PC-9 (cell line): ENCODE results near the gene PCMTD2. TPM values are rescaled to one million over a fixed set of nuclear protein-coding genes. Genes with fewer than 3 reads are reported as not detected.

Source experiments
- BruUV-seq: library from RNA; stranded (reverse); fragments of 400-500 nt; replicated peaks from 2 replicates; lab custom pipeline; 2021; lab: Mats Ljungman, UMichigan
- CTCF ChIA-PET: fragments of 300-600 bp; sonication (Branson Sonifier 250); formaldehyde crosslinking; loops from one replicate; lab custom pipeline; 2022; ENCODE audit warnings: antibody characterized with exemption; lab: Charles Lee
- POLR2A ChIA-PET: fragments of 300-600 bp; sonication (Branson Sonifier 250); formaldehyde crosslinking; loops from one replicate; lab custom pipeline; 2022; ENCODE audit warnings: antibody characterized with exemption; ENCODE audit not compliant: unreplicated experiment; lab: Charles Lee
- DNase-seq, 2 experiments: peaks; one replicate each; pipeline versions ENCODE4 v3.0.0 to v3.0.0-alpha.2; 2015 to 2022; ENCODE audit warnings: mixed read lengths in 1 of 2
- H2AFZ ChIP-seq: fragments of 200-600 bp; sonication (generic); 2 replicates; pipeline ENCODE4 v1.8.1; 2017; ENCODE audit warnings: antibody characterized with exemption
- H3F3A ChIP-seq: fragments of 200-600 bp; sonication (generic); 2 replicates; pipeline ENCODE4 v1.8.1; 2017; ENCODE audit warnings: antibody characterized with exemption, mild to moderate bottlenecking, low read depth; ENCODE audit not compliant: insufficient read depth
- H3K27ac ChIP-seq: fragments of 200-600 bp; sonication (generic); 2 replicates; pipeline ENCODE4 v1.6.1; 2016; ENCODE audit warnings: mixed run types
- H3K27me3 ChIP-seq: fragments of 200-600 bp; sonication (generic); 2 replicates; pipeline ENCODE4 v1.6.1; 2016; ENCODE audit warnings: low read depth, mixed run types; ENCODE audit not compliant: insufficient read depth
- H3K36me3 ChIP-seq: fragments of 200-600 bp; sonication (generic); 2 replicates; pipeline ENCODE4 v1.6.1; 2016; ENCODE audit warnings: low read depth, mixed run types
- H3K4me1 ChIP-seq: fragments of 200-600 bp; sonication (generic); replicated peaks from 2 replicates; pipeline ENCODE4 v1.6.1; 2016; ENCODE audit warnings: mixed run types; ENCODE audit not compliant: insufficient read depth
- H3K4me2 ChIP-seq: fragments of 200-600 bp; sonication (generic); 2 replicates; pipeline ENCODE4 v1.6.1; 2017; ENCODE audit warnings: mixed run types
- H3K4me3 ChIP-seq: fragments of 200-600 bp; sonication (generic); 2 replicates; pipeline ENCODE4 v1.6.1; 2016; ENCODE audit warnings: mixed run types
- H3K79me2 ChIP-seq: fragments of 200-600 bp; sonication (generic); 2 replicates; pipeline ENCODE4 v1.6.1; 2017; ENCODE audit warnings: low read depth, mixed run types
- H3K9me2 ChIP-seq: fragments of 200-600 bp; sonication (generic); 2 replicates; pipeline ENCODE4 v1.8.1; 2017; ENCODE audit warnings: mild to moderate bottlenecking; ENCODE audit not compliant: insufficient read depth
- H3K9me3 ChIP-seq: fragments of 200-600 bp; sonication (generic); 2 replicates; pipeline ENCODE4 v1.8.1; 2016; ENCODE audit warnings: low read depth; ENCODE audit not compliant: insufficient read depth
- H4K20me1 ChIP-seq: fragments of 200-600 bp; sonication (generic); 2 replicates; pipeline ENCODE4 v1.8.1; 2017; ENCODE audit not compliant: insufficient read depth
- CTCF ChIP-seq: fragments of 200-600 bp; sonication (generic); conservative IDR thresholded peaks from 2 replicates; pipeline ENCODE4 v1.6.1; 2017; ENCODE audit warnings: mixed run types, antibody characterized with exemption, mild to moderate bottlenecking, moderate library complexity
- EZH2 ChIP-seq: fragments of 200-600 bp; sonication (generic); IDR thresholded peaks from 2 replicates; pipeline ENCODE4 v1.8.0; 2017; ENCODE audit warnings: antibody characterized with exemption, low read depth
- intact Hi-C: fragments of 100-400 bp; cut with micrococcal nuclease; formaldehyde crosslinking; loops from one replicate; pipeline ENCODE4 v1.10.0; 2022; ENCODE audit not compliant: unreplicated experiment
- total RNA-seq: library from RNA; stranded (reverse); gene quantifications from 2 replicates; pipeline ENCODE4 v1.2.3, GENCODE V29; 2021

Gene PCMTD2
- total RNA-seq, 1 experiment from 2014 or later = 86.5 TPM

DNA sequence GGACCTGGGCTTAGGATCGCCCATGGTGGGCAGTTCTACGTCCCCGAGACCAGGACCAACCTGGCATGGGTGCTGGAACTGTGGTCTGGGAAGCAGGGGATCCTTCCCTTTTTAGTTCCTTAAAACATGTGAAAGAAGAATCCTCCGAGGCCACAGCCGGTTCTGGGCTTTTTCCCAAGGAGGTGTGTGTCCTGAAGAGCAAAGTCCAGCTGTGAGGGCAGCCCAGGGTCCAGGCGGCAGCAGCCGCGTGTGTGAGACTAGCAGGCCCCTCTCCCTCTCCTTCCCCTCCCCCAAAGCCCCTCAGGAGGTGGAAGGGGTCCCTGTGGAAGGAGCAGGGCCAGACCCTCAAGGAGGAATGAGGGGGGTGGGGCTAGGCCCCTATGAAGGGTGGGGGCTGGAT is 35.1 kb upstream of the PCMTD2 start:
- intact Hi-C loops = no loop called here
- H3K36me3 ChIP-seq = no peaks in the 10 kb centered on the region
- ChIA-PET POLR2A (no interaction called here), CTCF (interaction anchor here (0.5 kb wide), 1 partner anchor 121 kb away, joined by 3 read pairs; no protein-coding TSS in a partner anchor)
- TF ChIP-seq CTCF = no peak
- no peak for TF ChIP-seq EZH2
- H3K4me1 ChIP-seq = peaks cover 11% of the 10 kb centered on the region
- H3K4me2 ChIP-seq = no peak overlapping the region
- H4K20me1 ChIP-seq = no peaks in the 10 kb centered on the region
- H3K9me3 ChIP-seq = no peaks in the 10 kb centered on the region
- no peak for DNase-seq
- H3K27me3 ChIP-seq = peaks cover 61% of the 10 kb centered on the region
- H3K79me2 ChIP-seq = no peaks in the 10 kb centered on the region
- no peak overlapping the region for H2AFZ ChIP-seq
- H3K9me2 ChIP-seq = no peaks in the 10 kb centered on the region
- H3K4me3 ChIP-seq = no peak overlapping the region
- H3F3A ChIP-seq = peaks cover 10% of the 10 kb centered on the region; the same call in 1 of the 2 replicates
- BruUV-seq = no TSS peak
- no peak overlapping the region for H3K27ac ChIP-seq

DNA sequence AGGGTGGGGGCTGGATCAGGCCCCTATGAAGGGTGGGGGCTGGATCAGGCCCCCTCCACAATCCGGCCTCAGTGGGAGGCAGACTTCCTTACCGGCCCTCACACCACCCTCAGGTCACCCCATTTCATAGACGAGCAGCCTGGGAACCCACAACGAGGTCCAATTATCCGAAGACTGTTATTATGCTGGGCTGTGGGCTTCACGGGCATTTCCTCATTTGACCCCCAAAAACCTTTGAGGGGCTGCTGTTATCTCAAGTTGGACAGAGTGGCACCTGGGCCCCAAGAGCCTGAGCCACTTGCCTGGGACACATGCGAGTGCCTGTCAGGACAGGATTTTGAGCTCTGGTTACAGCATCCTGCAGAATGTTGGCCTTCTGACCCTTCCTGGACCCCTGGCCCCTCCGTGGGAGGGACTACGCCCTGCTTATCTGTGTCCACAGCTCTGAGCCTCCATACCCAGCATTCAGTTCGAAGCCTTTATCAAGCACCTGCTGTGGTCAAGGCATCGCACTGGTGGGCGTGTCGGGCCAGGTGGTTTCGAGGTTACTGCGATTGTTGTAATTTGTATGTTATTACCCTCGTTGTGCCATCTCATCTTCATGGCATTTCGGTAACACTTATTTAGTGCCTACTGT is 34.5 kb upstream of the PCMTD2 start:
- intact Hi-C loops = no loop called here
- Histone ChIP-seq H2AFZ (no peak overlapping the region), H3K79me2 (no peaks in the 10 kb centered on the region), H3K4me1 (peaks cover 11% of the 10 kb centered on the region), H3K9me3 (no peaks in the 10 kb centered on the region), H3K4me2 (no peak overlapping the region), H3K27ac (no peak overlapping the region), H3K4me3 (no peak overlapping the region), H3F3A (peaks cover 10% of the 10 kb centered on the region; the same call in 1 of the 2 replicates), H3K36me3 (no peaks in the 10 kb centered on the region), H3K9me2 (no peaks in the 10 kb centered on the region), H3K27me3 (peaks cover 61% of the 10 kb centered on the region), H4K20me1 (no peaks in the 10 kb centered on the region)
- ChIA-PET CTCF (no interaction called here), POLR2A (no interaction called here)
- BruUV-seq = no TSS peak
- TF ChIP-seq EZH2 (no peak), CTCF (no peak)
- no peak for DNase-seq

DNA sequence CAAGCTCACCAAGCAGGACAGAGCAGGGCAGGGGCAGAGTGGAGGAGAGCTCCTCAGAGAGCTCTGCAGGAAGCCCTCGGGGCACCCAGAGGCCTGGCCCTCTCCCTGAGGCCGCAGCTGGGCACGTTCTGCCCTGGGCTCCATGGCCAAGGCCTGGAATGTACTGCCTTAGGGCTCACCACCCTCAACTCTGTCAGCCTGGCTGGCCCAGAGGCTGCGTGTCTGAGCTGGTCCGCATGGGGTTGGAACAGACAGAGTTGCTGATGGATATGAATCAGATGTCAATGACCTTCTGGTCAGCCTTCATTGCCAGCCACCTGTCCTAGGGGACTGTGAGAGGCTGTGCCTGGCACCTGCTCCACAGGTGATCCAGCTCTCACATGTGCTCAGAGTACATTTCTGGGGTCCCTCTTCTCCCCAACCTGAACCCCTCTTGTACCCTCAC is 33.2 kb upstream of the PCMTD2 start:
- intact Hi-C loops = no loop called here
- Histone ChIP-seq H3K27ac (no peak overlapping the region), H3K4me1 (peaks cover 11% of the 10 kb centered on the region), H3K79me2 (no peaks in the 10 kb centered on the region), H3K36me3 (no peaks in the 10 kb centered on the region), H4K20me1 (no peaks in the 10 kb centered on the region), H3F3A (peaks cover 10% of the 10 kb centered on the region; the same call in 1 of the 2 replicates), H3K4me3 (no peak overlapping the region), H3K9me3 (no peaks in the 10 kb centered on the region), H3K4me2 (peak overlapping the region; percentile 26; the same call in 1 of the 2 replicates), H3K27me3 (peaks cover 61% of the 10 kb centered on the region), H3K9me2 (no peaks in the 10 kb centered on the region), H2AFZ (no peak overlapping the region)
- ChIA-PET CTCF (no interaction called here), POLR2A (interaction anchor here (0.5 to 0.7 kb wide), 2 partner anchors 20 to 1601 kb away, joined by 3 read pairs; no protein-coding TSS in a partner anchor)
- peak; percentile 86 to 92 for DNase-seq
- TF ChIP-seq EZH2 = no peak
- TF ChIP-seq CTCF = no peak
- no TSS peak for BruUV-seq
